ENCODE data around the gene TICRR.
"Not testable (repeated sequence)": the region's sequence is repeated elsewhere in the genome, so short reads cannot be mapped to it uniquely, and the experiment has no call there.

Gene TICRR, protein sequence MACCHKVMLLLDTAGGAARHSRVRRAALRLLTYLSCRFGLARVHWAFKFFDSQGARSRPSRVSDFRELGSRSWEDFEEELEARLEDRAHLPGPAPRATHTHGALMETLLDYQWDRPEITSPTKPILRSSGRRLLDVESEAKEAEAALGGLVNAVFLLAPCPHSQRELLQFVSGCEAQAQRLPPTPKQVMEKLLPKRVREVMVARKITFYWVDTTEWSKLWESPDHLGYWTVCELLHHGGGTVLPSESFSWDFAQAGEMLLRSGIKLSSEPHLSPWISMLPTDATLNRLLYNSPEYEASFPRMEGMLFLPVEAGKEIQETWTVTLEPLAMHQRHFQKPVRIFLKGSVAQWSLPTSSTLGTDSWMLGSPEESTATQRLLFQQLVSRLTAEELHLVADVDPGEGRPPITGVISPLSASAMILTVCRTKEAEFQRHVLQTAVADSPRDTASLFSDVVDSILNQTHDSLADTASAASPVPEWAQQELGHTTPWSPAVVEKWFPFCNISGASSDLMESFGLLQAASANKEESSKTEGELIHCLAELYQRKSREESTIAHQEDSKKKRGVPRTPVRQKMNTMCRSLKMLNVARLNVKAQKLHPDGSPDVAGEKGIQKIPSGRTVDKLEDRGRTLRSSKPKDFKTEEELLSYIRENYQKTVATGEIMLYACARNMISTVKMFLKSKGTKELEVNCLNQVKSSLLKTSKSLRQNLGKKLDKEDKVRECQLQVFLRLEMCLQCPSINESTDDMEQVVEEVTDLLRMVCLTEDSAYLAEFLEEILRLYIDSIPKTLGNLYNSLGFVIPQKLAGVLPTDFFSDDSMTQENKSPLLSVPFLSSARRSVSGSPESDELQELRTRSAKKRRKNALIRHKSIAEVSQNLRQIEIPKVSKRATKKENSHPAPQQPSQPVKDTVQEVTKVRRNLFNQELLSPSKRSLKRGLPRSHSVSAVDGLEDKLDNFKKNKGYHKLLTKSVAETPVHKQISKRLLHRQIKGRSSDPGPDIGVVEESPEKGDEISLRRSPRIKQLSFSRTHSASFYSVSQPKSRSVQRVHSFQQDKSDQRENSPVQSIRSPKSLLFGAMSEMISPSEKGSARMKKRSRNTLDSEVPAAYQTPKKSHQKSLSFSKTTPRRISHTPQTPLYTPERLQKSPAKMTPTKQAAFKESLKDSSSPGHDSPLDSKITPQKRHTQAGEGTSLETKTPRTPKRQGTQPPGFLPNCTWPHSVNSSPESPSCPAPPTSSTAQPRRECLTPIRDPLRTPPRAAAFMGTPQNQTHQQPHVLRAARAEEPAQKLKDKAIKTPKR (N-terminal part only)

GRCh38 chr15:89575146-89575655 is at the start of gene TICRR:
Gene TICRR (plus strand): TSS chr15:89575469. CDS start chr15:89575587, 118 bp downstream.
- in situ Hi-C loops (cut with MboI; ENCODE audit: low sequenced_read_pairs), result no loop called here

DNA sequence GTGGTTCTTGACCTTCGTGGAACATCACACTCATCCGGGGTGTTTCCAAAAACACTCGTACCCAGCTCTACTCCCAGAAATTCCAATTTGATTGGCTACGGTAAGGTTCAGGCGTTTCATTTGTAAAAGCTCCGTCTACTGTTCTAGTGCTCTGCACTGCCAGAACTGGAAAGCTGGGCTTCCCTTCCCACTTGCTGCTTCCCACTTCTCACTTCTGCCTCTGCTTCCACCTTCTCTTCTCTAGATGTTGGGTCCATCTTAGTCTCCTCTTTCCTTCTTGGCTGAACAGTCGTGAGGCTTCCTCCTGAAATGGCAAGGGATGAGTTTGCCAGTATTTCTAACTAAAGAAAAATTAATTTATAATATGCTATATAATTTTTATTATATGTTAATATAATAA is 49.1 kb upstream of the TICRR start:
- in situ Hi-C loops (cut with MboI; ENCODE audit: low sequenced_read_pairs), result no loop called here

GRCh38 chr15:89526601-89527441 is 48.4 kb upstream of the TICRR start:
- in situ Hi-C loops (cut with MboI; ENCODE audit: low sequenced_read_pairs), result no loop called here

DNA sequence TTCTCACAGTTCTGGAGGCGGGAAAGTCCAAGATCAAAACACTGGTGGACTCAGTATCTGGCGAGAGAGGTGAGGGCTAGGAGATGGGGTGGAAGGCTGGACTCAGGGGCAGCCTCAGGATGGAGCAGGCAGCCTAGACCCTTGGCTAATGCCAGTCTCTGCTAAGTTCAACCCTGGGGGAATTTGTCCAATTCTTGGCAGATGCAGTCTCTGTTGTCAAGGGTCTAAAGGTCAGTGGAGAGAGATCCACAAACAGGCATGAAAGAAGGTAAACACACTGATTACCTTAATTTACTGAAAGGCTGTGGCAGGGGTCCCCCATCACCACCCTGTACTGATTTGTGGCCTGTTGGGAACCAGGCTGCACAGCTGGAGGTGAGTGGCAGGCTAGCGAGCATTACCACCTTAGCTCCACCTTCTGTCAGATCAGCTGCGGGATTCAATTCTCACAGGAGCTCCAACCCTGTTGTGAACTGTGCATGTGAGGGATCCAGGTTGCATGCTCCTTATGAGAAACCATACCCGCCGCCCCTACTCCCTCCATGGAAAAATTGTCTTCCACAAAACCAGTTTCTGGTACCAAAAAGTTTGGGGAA is 46.4 kb upstream of the TICRR start:
- in situ Hi-C loops (cut with MboI; ENCODE audit: low sequenced_read_pairs), result no loop called here

DNA sequence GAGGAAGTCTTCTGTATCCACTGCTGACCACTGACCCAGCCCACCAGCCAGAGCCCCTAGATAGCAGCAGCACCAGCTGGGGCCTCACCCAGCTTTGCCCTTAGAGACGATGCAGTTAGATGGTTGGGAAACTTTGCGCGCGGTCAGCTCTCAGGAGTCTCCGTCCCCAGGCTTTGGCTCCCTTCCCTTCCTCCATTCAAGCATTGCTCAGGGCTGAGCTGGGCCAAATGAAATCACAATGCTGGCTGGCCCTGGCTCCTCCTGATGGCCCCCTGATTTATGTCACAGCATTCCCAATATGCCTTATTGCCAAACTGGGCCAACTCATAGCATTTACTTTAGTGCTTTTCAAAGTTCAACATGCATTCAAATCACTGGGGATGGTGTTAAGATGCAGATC is 44.3 kb upstream of the TICRR start:
- in situ Hi-C loops (cut with MboI; ENCODE audit: low sequenced_read_pairs), result no loop called here

GRCh38 chr15:89531796-89532537 is 43.3 kb upstream of the TICRR start:
- in situ Hi-C loops (cut with MboI; ENCODE audit: low sequenced_read_pairs), result no loop called here

DNA sequence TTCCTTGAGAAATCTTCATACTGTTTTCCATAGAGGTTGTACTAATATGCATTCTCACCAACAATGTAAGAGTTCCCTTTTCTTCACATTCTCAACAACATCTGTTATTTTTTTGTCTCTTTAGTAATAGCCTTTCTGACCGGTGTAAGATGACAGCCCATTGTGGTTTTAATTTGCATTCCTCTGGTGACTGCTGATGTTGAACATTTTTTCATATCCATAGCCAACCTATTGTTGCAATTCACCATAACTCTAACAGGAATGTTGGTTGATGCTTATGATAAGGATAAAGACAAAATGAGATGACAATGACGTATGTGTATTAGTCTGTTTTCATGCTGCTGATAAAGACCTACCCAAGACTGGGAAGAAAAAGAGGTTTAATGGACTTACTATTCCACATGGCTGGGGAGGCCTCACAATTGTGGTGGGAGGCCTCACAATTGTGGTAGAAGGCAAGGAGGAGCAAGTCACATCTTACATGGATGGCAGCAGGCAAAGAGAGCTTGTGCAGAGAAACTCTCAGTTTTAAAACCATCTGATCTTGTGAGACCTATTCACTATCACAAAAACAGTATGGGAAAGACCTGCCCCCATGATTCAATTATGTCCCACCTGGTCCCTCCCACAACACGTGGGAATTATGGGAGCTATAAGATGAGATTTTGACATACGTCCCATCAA is 41.3 kb upstream of the TICRR start:
- in situ Hi-C loops (cut with MboI; ENCODE audit: low sequenced_read_pairs), result no loop called here

DNA sequence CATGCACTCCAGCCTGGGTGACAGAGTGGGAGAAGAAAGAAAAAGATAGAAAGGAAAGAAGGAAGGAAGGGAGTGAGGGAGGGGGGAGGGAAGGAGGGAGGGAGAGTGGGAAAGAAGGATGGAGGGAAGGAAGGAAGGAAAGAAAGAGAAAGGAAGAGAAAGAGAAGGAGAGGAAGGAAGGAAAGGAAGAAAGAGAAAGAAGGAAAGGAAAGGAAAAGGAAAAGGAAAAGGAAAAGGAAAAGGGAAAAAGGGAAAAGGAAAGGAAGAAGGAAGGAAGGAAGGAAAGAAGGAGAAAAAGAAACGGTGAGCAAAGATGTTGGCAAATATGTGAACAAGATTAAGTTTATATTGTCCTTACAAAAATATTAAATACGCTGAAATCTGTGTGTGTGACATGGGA is 36.2 kb upstream of the TICRR start:
- in situ Hi-C loops (cut with MboI; ENCODE audit: low sequenced_read_pairs), result no loop called here

GRCh38 chr15:89542369-89542768 is 32.9 kb upstream of the TICRR start:
- in situ Hi-C loops (cut with MboI; ENCODE audit: low sequenced_read_pairs), result no loop called here

DNA sequence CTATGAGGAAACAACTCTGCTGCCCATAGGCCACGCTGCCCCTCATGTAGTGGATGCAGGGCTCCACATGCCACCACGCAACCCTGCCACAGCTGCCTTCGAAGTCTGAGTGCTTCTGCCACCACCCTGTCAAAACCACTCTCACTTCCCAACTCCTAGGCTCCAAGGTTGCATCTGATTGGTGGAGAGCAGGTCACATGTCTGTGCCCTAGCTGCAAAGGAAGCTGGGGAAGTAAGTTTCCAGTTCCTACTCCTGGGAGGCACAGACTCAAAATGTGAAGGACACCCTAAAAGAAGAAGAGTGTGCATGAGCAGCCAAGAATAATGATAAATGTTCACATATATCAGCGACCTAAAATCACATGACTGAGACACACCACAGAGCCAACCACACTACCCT is 31.9 kb upstream of the TICRR start:
- in situ Hi-C loops (cut with MboI; ENCODE audit: low sequenced_read_pairs), result no loop called here

- in situ Hi-C loops (cut with MboI; ENCODE audit: low sequenced_read_pairs), result not testable (repeated sequence)
Observed at GRCh38 chr15:89549138-89549537, 26.1 kb upstream of the TICRR start.

DNA sequence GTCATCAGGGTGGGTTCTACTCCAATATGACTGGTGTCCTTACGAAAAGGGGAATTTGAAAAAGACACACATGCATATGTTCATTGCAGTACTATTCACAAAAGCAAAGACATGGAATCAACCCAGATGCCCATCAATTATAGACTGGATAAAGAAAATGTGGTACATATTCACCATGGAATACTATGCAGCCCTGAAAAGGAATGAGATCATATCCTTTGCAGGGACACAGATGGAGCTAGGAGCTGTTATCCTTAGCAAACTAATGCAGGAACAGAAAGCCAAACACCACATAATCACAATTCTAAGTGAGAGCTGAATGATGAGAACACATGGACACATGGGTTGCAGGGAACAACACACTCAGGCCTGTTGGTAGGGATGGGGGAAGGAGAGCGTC is 24.8 kb upstream of the TICRR start:
- in situ Hi-C loops (cut with MboI; ENCODE audit: low sequenced_read_pairs), result no loop called here

DNA sequence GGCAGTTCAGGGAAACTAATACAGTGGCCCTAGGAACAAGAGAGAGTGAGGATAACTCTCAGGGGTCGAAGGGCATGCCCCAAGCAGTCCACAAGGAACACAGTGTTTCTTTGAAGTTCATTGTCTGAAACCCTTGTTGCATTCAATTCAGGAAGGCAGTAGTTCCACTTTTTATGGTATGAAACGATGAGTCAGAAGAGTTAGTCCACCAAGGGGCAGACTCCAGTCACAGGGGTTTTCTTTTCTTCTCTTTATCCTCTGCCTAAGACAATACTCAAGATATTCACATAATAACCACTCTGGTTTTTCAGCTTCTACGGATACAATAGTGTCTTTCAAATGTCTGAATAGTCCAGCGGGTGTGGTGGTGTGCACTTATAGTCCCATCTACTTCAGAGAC is 23.7 kb upstream of the TICRR start:
- in situ Hi-C loops (cut with MboI; ENCODE audit: low sequenced_read_pairs), result no loop called here

GRCh38 chr15:89553632-89554031 is 21.6 kb upstream of the TICRR start:
- in situ Hi-C loops (cut with MboI; ENCODE audit: low sequenced_read_pairs), result no loop called here

DNA sequence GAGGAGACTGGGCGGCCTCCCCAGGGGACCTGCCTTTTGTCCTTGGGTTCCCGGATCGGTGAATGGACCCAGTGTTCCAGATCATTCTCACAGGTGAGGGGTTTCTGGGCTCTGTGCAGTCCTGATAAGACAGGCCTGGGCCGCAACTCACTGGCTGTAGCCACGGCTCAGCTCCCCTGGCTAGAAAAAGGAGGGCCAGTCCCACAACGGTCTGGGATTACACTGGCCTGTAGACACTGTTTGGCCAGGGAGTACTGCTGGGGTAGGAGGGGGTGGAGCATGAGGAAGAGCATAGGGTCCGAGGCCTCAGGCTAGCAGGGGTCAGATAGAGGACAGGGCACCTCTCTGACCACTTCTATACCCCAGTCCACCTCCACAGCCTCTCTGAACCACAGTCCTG is 21.0 kb upstream of the TICRR start:
- in situ Hi-C loops (cut with MboI; ENCODE audit: low sequenced_read_pairs), result no loop called here

GRCh38 chr15:89555768-89556167 is 19.5 kb upstream of the TICRR start:
- in situ Hi-C loops (cut with MboI; ENCODE audit: low sequenced_read_pairs), result no loop called here

DNA sequence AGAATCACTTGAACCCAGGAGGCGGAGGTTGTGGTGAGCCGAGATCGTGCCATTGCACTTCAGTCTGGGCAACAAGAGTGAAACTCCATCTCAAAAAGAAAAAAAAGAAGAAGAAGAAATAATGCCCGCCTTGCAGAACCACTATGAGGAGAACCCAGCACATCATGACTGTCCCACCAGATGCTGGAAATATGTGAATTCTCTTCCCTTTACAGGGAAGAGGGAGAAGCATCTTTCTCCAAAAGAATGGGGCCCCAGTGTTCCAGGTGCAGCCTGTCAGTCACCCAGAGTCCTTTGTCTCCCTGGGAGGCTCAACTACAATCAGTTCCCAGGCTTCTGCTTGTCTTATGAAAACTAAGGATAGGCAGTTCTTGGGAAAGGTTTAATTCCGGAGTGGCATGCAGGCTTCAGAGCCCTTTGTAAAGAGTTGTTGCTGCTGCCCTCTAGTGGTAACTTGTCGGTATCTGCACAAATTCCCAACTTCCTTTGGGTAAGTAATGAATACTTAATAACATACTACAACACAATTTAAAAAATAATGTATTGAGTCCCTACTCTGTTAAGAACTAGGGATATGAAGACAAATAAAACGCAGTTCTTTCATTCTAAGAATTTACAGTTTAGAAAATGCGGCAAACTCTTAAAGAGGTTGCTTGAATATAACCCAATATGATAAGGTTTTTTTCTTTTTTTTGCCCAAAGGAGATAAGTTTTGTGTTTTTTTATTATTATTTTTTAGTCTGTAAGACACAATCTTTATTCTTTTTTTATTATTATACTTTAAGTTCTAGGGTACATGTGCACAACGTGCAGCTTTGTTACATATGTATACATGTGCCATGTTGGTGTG is 18.6 kb upstream of the TICRR start:
- in situ Hi-C loops (cut with MboI; ENCODE audit: low sequenced_read_pairs), result no loop called here
